ENCODE results near the gene LIN7A.
A peak's percentile ranks its signal among the peaks of the same experiment; 100 is the strongest.
"Not testable (repeated sequence)": the region's sequence is repeated elsewhere in the genome, so short reads cannot be mapped to it uniquely, and the experiment has no call there.

LIN7A gene

DNA sequence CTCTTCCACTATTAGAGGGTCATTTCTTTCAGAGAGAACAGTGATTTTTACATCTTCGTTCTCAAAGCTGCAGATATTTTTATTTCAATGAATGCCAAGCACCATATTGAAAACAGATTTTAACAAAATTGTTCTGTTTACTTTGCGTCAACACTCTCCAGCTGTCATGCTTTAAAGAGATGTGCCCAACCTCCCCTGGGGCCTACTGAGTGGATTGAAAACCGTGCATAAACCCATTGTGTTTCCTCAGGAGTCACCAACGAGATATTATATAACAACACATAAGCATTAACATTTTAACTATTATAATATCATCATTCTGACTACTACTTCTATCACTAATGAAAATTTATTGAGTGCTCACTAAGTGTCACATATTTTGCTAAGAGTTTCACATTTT, 139.5 kb downstream of the LIN7A start:
- DNase-seq (ENCODE audit: extremely low read depth, insufficient read length), result no peak

DNA sequence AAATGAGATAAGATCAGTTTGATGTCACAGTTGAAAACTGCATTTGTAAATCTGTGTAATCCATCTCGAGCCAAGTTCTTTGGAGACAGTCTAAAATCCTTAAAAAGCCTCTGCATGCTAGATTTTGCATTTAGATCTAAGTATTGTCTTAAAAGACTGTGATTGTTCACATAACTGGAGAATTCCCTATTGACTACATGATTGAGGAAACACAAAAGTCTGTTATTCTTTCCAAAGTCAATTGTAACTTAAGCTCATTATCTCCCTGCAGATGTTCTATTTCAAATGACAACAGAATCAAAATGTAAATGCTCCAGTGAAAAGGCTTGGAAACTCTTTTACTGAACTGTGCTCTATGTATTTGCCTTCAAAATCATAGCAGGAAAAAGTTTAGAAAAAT, 143.2 kb downstream of the LIN7A start:
- H3K36me3 ChIP-seq (ENCODE audit: control insufficient read depth, insufficient read depth, low read length), result peaks cover 2% of the 10 kb centered on the region; the same call in 1 of the 2 replicates
- no peak for DNase-seq (ENCODE audit: extremely low read depth, insufficient read length)
- TF ChIP-seq, protein P1, sequence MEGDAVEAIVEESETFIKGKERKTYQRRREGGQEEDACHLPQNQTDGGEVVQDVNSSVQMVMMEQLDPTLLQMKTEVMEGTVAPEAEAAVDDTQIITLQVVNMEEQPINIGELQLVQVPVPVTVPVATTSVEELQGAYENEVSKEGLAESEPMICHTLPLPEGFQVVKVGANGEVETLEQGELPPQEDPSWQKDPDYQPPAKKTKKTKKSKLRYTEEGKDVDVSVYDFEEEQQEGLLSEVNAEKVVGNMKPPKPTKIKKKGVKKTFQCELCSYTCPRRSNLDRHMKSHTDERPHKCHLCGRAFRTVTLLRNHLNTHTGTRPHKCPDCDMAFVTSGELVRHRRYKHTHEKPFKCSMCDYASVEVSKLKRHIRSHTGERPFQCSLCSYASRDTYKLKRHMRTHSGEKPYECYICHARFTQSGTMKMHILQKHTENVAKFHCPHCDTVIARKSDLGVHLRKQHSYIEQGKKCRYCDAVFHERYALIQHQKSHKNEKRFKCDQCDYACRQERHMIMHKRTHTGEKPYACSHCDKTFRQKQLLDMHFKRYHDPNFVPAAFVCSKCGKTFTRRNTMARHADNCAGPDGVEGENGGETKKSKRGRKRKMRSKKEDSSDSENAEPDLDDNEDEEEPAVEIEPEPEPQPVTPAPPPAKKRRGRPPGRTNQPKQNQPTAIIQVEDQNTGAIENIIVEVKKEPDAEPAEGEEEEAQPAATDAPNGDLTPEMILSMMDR (IDR thresholded peaks at IDR 0.05; ENCODE audit: insufficient read depth, low read length, poor library complexity, severe bottlenecking), result no peak
- H3K27me3 ChIP-seq (replicated peaks; ENCODE audit: control insufficient read depth, insufficient read depth, low read length), result no peaks in the 10 kb centered on the region
- no peak overlapping the region for H3K4me3 ChIP-seq (replicated peaks; ENCODE audit: low read depth, low read length)

More for the DNA sequence above, 139.5 kb downstream of the LIN7A start:
- no peak overlapping the region for H3K4me3 ChIP-seq (replicated peaks; ENCODE audit: low read depth, low read length)
- TF ChIP-seq, protein P1 (IDR thresholded peaks at IDR 0.05; ENCODE audit: insufficient read depth, low read length, poor library complexity, severe bottlenecking), result no peak
- H3K36me3 ChIP-seq (ENCODE audit: control insufficient read depth, insufficient read depth, low read length), result peaks cover 2% of the 10 kb centered on the region; the same call in 1 of the 2 replicates
- no peaks in the 10 kb centered on the region for H3K27me3 ChIP-seq (replicated peaks; ENCODE audit: control insufficient read depth, insufficient read depth, low read length)

DNA sequence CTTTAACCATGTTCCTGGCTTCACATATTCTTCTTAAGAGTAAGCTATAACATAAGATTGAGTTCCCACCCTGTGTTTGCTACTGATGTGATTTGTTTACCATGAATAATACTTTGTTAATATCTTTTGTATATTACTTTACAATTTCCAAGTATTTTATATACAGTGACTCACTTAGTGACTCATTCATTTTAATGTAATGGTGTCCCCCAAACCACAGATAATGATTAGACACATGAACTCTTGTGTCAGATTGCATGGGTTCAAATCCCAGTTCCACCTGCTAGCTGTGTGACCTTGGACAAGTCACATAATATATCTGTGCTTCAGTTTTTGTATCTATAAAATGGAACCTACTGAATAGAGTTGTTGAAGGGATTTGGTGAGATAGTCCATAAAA, 144.9 kb downstream of the LIN7A start:
- H3K27me3 ChIP-seq (replicated peaks; ENCODE audit: control insufficient read depth, insufficient read depth, low read length), result no peaks in the 10 kb centered on the region
- TF ChIP-seq, protein P1 (IDR thresholded peaks at IDR 0.05; ENCODE audit: insufficient read depth, low read length, poor library complexity, severe bottlenecking), result no peak
- DNase-seq (ENCODE audit: extremely low read depth, insufficient read length), result no peak
- no peaks in the 10 kb centered on the region; the same call in none of the 2 replicates for H3K36me3 ChIP-seq (ENCODE audit: control insufficient read depth, insufficient read depth, low read length)
- no peak overlapping the region for H3K4me3 ChIP-seq (replicated peaks; ENCODE audit: low read depth, low read length)

DNA sequence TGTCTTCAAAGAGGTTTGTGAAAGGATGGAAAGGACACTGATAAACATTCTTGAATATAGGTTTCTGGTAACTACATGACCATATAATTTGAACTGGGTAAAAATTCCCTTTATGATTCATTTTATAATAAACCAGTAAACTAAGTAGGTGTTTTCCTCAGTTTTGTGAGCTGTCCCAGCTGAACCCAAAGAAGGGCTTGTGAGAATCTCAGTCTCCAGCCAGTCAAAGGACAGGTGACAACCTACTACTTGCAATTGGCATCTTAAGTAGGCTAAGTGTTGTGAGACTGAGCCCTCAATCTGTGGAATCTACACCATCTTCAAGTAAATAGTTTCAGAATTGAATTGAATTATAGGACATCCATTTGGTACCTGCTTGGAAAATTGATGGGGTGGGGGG, 145.9 kb downstream of the LIN7A start:
- Histone ChIP-seq H3K4me3 (replicated peaks; ENCODE audit: low read depth, low read length) (no peak overlapping the region), H3K27me3 (replicated peaks; ENCODE audit: control insufficient read depth, insufficient read depth, low read length) (no peaks in the 10 kb centered on the region), H3K36me3 (ENCODE audit: control insufficient read depth, insufficient read depth, low read length) (no peaks in the 10 kb centered on the region; the same call in none of the 2 replicates)
- DNase-seq (ENCODE audit: extremely low read depth, insufficient read length), result no peak
- TF ChIP-seq, protein P1 (IDR thresholded peaks at IDR 0.05; ENCODE audit: insufficient read depth, low read length, poor library complexity, severe bottlenecking), result no peak

DNA sequence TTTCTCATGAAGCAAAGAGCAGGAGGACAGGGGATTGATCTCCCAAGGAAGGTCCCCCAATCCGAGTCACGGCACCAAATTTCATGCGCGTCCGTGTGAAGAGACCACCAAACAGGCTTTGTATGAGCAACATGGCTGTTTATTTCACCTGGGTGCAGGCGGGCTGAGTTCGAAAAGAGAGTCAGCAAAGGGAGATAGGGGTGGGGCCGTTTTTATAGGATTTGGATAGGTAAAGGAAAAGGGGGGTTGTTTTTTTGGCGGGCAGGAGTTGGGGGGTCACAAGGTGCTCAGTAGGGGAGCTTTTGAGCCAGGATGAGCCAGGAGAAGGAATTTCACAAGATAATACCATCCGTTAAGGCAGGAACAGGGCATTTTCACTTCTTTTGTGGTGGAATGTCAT, 149.3 kb downstream of the LIN7A start:
- H3K4me3 ChIP-seq (replicated peaks; ENCODE audit: low read depth, low read length), result not testable (repeated sequence)

DNA sequence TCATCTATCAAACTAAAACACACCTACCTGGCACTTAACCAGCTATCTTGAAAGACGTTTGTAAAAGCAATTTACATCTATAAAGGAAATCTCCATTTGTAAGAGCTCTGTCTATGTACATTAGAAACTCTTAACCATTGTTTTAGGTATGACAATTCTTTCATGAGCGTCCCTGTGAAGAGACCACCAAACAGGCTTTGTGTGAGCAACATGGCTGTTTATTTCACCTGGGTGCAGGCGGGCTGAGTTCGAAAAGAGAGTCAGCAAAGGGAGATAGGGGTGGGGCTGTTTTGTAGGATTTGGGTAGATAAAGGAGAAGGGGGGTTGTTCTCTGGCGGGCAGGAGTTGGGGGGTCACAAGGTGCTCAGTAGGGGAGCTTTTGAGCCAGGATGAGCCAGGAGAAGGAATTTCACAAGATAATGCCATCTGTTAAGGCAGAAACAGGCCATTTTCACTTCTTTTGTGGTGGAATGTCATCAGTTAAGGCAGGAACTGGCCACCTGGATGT, 154.7 kb downstream of the LIN7A start:
- not testable (repeated sequence) for H3K4me3 ChIP-seq (replicated peaks; ENCODE audit: low read depth, low read length); H3K36me3 ChIP-seq (ENCODE audit: control insufficient read depth, insufficient read depth, low read length); DNase-seq (ENCODE audit: extremely low read depth, insufficient read length); H3K27me3 ChIP-seq (replicated peaks; ENCODE audit: control insufficient read depth, insufficient read depth, low read length)

More for the DNA sequence above, 149.3 kb downstream of the LIN7A start:
- not testable (repeated sequence) for H3K27me3 ChIP-seq (replicated peaks; ENCODE audit: control insufficient read depth, insufficient read depth, low read length); H3K36me3 ChIP-seq (ENCODE audit: control insufficient read depth, insufficient read depth, low read length); DNase-seq (ENCODE audit: extremely low read depth, insufficient read length)

DNA sequence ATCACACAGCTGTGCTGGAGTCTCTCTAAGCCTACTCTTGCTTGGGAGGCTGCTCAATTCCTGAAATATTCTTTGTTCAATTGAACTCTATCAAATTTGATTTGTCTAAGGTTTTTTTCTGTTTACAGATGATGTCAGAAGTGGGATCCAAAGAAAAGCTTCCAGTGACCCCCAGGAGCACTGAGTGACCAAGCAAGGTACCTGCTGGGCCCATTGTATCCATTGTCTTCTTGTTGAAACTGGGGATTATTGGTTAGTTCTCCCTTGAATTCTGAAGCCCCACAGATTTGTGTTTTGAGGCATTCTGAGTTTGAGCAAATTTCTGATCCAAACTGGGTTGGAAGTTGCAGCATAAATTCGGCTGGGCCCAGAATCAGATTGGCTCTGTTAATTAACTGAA, 156.4 kb downstream of the LIN7A start:
- H3K4me3 ChIP-seq (replicated peaks; ENCODE audit: low read depth, low read length), result peak overlapping the region; percentile 25
- TF ChIP-seq, protein P1 (IDR thresholded peaks at IDR 0.05; ENCODE audit: insufficient read depth, low read length, poor library complexity, severe bottlenecking), result no peak
- H3K27me3 ChIP-seq (replicated peaks; ENCODE audit: control insufficient read depth, insufficient read depth, low read length), result no peaks in the 10 kb centered on the region
- H3K36me3 ChIP-seq (ENCODE audit: control insufficient read depth, insufficient read depth, low read length), result no peaks in the 10 kb centered on the region
- DNase-seq (ENCODE audit: extremely low read depth, insufficient read length), result no peak
